SK-N-SH (cell line): ENCODE results near the gene TUBB2B. TPM values are rescaled to one million over a fixed set of nuclear protein-coding genes. Genes with fewer than 3 reads are reported as not detected.
A peak's percentile ranks its signal among the peaks of the same experiment; 100 is the strongest.

Experiments
- CTCF ChIA-PET: fragments of 300-600, 350-600 bp; formaldehyde crosslinking; extraction: SDS; loops from one replicate; lab custom pipeline; 2021; lab: Yijun Ruan, JAX
- POLR2A ChIA-PET: fragments of 350-600 bp; sonication (Branson Sonifier 250); formaldehyde crosslinking; extraction: SDS; loops from one replicate; lab custom pipeline; 2020; ENCODE audit warnings: antibody characterized with exemption, inconsistent platforms; lab: Yijun Ruan, JAX
- DNase-seq: peaks from one replicate; pipeline ENCODE4 v3.0.0; 2012
- H2AFZ ChIP-seq: fragments of 200-600 bp; sonication (generic); 2 replicates; pipeline ENCODE4 v1.8.1; 2016; ENCODE audit warnings: antibody characterized with exemption, mild to moderate bottlenecking, low read depth
- H3F3A ChIP-seq: fragments of 200-600 bp; sonication (generic); replicated peaks from 2 replicates; pipeline ENCODE3; 2016; ENCODE audit warnings: antibody characterized with exemption, mild to moderate bottlenecking; ENCODE audit not compliant: insufficient read depth
- H3K27ac ChIP-seq, 2 experiments: fragments of 200-500 bp in 1 of 2; fragments of 200-600 bp in 1 of 2; sonication (Bioruptor generic) in 1 of 2; sonication (generic), shearing (Covaris generic) in 1 of 2; 2 replicates each; pipeline versions ENCODE4 v1.5.1 to v1.6.1; 2014 to 2016; ENCODE audit warnings: low read depth in 2 of 2, inconsistent platforms in 1 of 2, low read length in 1 of 2, mild to moderate bottlenecking in 1 of 2, mixed read lengths in 1 of 2
- H3K27me3 ChIP-seq: fragments of 200-600 bp; sonication (generic), shearing (Covaris generic); 2 replicates; pipeline ENCODE4 v1.6.1; 2016; ENCODE audit warnings: mixed run types; ENCODE audit not compliant: insufficient read depth
- H3K36me3 ChIP-seq, 2 experiments: fragments of 200-500 bp in 1 of 2; fragments of 200-600 bp in 1 of 2; sonication (Bioruptor generic) in 1 of 2; sonication (generic) in 1 of 2; replicated peaks in 1 of 2; 2 replicates each; pipeline versions ENCODE3 to v1.5.1; 2014 to 2016; ENCODE audit warnings: low read length in 1 of 2, mild to moderate bottlenecking in 1 of 2; ENCODE audit not compliant: insufficient read depth in 2 of 2, control insufficient read depth in 1 of 2
- H3K4me1 ChIP-seq, 2 experiments: fragments of 200-500 bp in 1 of 2; fragments of 200-600 bp in 1 of 2; sonication (Bioruptor generic) in 1 of 2; sonication (generic), shearing (Covaris generic) in 1 of 2; 2 replicates each; pipeline versions ENCODE4 v1.5.1 to v1.6.1; 2014 to 2016; ENCODE audit warnings: low read depth in 1 of 2, low read length in 1 of 2, mixed run types in 1 of 2; ENCODE audit not compliant: insufficient read depth in 2 of 2, control insufficient read depth in 1 of 2
- H3K4me2 ChIP-seq: fragments of 200-600 bp; sonication (generic), shearing (Covaris generic); 2 replicates; pipeline ENCODE4 v1.6.1; 2017; ENCODE audit warnings: mixed run types
- H3K4me3 ChIP-seq, 2 experiments: fragments of 200-500 bp in 1 of 2; fragments of 200-600 bp in 1 of 2; sonication (Bioruptor generic) in 1 of 2; sonication (generic), shearing (Covaris generic) in 1 of 2; 2 replicates each; pipeline versions ENCODE4 v1.5.1 to v1.8.1; 2014 to 2016; ENCODE audit warnings: low read depth in 2 of 2, inconsistent platforms in 1 of 2, low read length in 1 of 2, mild to moderate bottlenecking in 1 of 2, mixed read lengths in 1 of 2, moderate library complexity in 1 of 2
- H3K79me2 ChIP-seq: fragments of 200-600 bp; sonication (generic); 2 replicates; pipeline ENCODE4 v1.8.1; 2017; ENCODE audit warnings: mild to moderate bottlenecking; ENCODE audit not compliant: insufficient read depth
- H3K9ac ChIP-seq: fragments of 200-600 bp; sonication (generic); 2 replicates; pipeline ENCODE4 v1.6.1; 2017; ENCODE audit warnings: mixed run types
- H3K9me2 ChIP-seq: fragments of 200-600 bp; sonication (generic); 2 replicates; pipeline ENCODE4 v1.6.1; 2017; ENCODE audit warnings: mixed run types
- H3K9me3 ChIP-seq: fragments of 200-600 bp; sonication (generic); 2 replicates; pipeline ENCODE4 v1.6.1; 2017; ENCODE audit warnings: mixed run types, mild to moderate bottlenecking, moderate library complexity
- H4K20me1 ChIP-seq: fragments of 200-600 bp; sonication (generic); 2 replicates; pipeline ENCODE4 v1.6.1; 2017; ENCODE audit warnings: mild to moderate bottlenecking, mixed run types; ENCODE audit not compliant: insufficient read depth
- ELF1 ChIP-seq: IDR thresholded peaks from 2 replicates; pipeline ENCODE4 v1.4.0; 2012
- EP300 ChIP-seq, 2 experiments: IDR thresholded peaks; 2 replicates each; pipeline versions ENCODE4 v1.4.0 to v1.6.1; 2012; ENCODE audit warnings: borderline replicate concordance in 1 of 2, low read depth in 1 of 2, low read length in 1 of 2
- GATA2 ChIP-seq: sonication (generic); formaldehyde crosslinking; IDR thresholded peaks from 2 replicates; pipeline ENCODE4 v1.5.0; 2020; ENCODE audit warnings: mild to moderate bottlenecking, missing genetic modification reagents
- NRF1 ChIP-seq: IDR thresholded peaks from 2 replicates; pipeline ENCODE4 v1.6.1; 2012; ENCODE audit warnings: low read depth, mild to moderate bottlenecking, low read length
- POLR2AphosphoS5 ChIP-seq: IDR thresholded peaks from 2 replicates; pipeline ENCODE4 v1.6.1; 2012; ENCODE audit warnings: low read depth, low read length
- RAD21 ChIP-seq: IDR thresholded peaks from 2 replicates; pipeline ENCODE4 v1.6.1; 2012; ENCODE audit warnings: mild to moderate bottlenecking, low read length
- RFX5 ChIP-seq: IDR thresholded peaks from 2 replicates; pipeline ENCODE4 v1.6.1; 2012; ENCODE audit warnings: mild to moderate bottlenecking, improper control_type of control experiment, low read length
- RXRA ChIP-seq: IDR thresholded peaks from 2 replicates; pipeline ENCODE4 v1.4.0; 2012; ENCODE audit warnings: low read depth, mild to moderate bottlenecking, borderline replicate concordance
- SIN3A ChIP-seq: IDR thresholded peaks from 2 replicates; pipeline ENCODE4 v1.6.1; 2012; ENCODE audit warnings: low read depth, mild to moderate bottlenecking, low read length, moderate library complexity, borderline replicate concordance
- SMC3 ChIP-seq: IDR thresholded peaks from 2 replicates; pipeline ENCODE4 v1.6.1; 2012; ENCODE audit warnings: low read depth, low read length, improper control_type of control experiment
- TCF12 ChIP-seq: IDR thresholded peaks from 2 replicates; pipeline ENCODE4 v1.4.0; 2012
- WGBS: methylation state at CpG from one replicate; pipeline ENCODE4 v1.1.6; 2017; ENCODE audit warnings: low lambda C conversion rate; 5-methylcytosine and 5-hydroxymethylcytosine counted together
- polyA plus RNA-seq, 3 experiments: library from polyadenylated mRNA; depleted of rRNA; stranded (reverse); fragments of >200 nt; gene quantifications; 2 replicates each; pipeline ENCODE4 v1.2.3, GENCODE V29; 2012
- TF ChIP-seq, protein P1 (sequence below): IDR thresholded peaks from 2 replicates; pipeline ENCODE4 v1.4.0; 2012; ENCODE audit warnings: low read depth
- TF ChIP-seq, protein P2 (sequence below): IDR thresholded peaks from 2 replicates; pipeline ENCODE4 v1.4.0; 2012; ENCODE audit warnings: low read depth, borderline replicate concordance
- TF ChIP-seq, protein P3 (sequence below): IDR thresholded peaks from 2 replicates; pipeline ENCODE4; 2012

The TUBB2B gene
- polyA plus RNA-seq, 1 of the 3 experiments (the other 2 are of a cell fraction), result 162 TPM

DNA sequence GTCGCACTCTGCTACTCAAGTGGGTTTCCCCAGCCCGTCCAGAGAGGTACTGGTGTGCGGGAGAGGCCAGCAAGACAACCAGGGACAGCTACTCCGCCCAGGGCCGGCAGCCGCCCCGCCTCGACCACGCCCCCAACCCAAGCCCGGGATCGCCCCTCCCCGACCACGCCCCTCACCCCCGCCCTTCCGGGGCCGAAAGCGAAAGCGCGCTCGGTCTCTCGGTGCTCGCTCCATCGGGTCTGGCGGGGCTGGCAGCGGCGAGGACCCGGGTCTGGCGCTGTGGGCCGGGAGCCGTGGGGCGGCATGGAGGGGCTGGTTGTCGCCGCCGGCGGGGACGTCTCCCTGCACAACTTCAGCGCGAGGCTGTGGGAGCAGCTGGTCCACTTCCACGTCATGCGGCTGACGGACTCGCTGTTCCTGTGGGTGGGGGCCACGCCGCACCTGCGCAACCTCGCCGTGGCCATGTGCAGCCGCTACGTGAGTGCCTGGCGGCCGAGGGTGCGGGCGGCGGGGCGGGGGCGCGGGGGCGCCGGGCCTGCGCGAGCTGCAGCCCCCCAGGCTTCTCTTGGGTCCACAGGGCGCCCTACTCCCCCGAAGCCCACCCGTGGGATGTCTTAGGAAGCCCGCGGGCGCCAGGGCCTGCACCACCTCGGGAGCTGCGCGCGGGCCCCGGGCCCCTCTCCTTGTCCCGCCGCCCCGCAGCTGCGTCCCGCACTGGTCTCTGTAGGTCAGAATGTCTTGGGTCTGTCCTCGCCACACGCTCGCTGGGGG lies 31.5 kb upstream of the TUBB2B start, which contains the start of gene PSMG4 (continued):
- TF ChIP-seq SMC3 (no peak), EP300 (IDR thresholded peaks at IDR 0.05; ENCODE audit: borderline replicate concordance in 1 of 2, low read depth in 1 of 2, low read length in 1 of 2) (0 out of 4 replicates have a peak, but pooled peaks of 1 of the 2 experiments have one; percentile 16), SIN3A (peak; percentile 91; the same call in 1 of the 2 replicates), GATA2 (CRISPR knock-in tag) (0 out of 2 replicates have a peak, but pooled peaks have one; percentile 17), TCF12 (peak; percentile 37; the same call in 1 of the 2 replicates)
- TF ChIP-seq, protein P1, sequence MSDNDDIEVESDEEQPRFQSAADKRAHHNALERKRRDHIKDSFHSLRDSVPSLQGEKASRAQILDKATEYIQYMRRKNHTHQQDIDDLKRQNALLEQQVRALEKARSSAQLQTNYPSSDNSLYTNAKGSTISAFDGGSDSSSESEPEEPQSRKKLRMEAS, result peak; percentile 69; the same call in 1 of the 2 replicates
- TF ChIP-seq, protein P2, sequence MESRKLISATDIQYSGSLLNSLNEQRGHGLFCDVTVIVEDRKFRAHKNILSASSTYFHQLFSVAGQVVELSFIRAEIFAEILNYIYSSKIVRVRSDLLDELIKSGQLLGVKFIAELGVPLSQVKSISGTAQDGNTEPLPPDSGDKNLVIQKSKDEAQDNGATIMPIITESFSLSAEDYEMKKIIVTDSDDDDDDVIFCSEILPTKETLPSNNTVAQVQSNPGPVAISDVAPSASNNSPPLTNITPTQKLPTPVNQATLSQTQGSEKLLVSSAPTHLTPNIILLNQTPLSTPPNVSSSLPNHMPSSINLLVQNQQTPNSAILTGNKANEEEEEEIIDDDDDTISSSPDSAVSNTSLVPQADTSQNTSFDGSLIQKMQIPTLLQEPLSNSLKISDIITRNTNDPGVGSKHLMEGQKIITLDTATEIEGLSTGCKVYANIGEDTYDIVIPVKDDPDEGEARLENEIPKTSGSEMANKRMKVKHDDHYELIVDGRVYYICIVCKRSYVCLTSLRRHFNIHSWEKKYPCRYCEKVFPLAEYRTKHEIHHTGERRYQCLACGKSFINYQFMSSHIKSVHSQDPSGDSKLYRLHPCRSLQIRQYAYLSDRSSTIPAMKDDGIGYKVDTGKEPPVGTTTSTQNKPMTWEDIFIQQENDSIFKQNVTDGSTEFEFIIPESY, result no peak

GRCh38 chr6:3258201-3258600 lies 30.7 kb upstream of the TUBB2B start:
- peaks cover 19% of the 10 kb centered on the region for H4K20me1 ChIP-seq
- H3K79me2 ChIP-seq, result peaks cover 41% of the 10 kb centered on the region
- ChIA-PET CTCF (interaction anchor here (1.8 to 7.5 kb wide), 2 partner anchors 9 to 20 kb away, joined by 4 to 48 read pairs; no protein-coding TSS in a partner anchor), POLR2A (interaction anchor here (0.6 to 3.0 kb wide), 3 partner anchors 28 to 763 kb away, joined by 3 to 21 read pairs (median 7); a partner anchor contains a TSS)
- DNase-seq, result no peak
- H2AFZ ChIP-seq, result peak overlapping the region; percentile 73; the same call in 1 of the 2 replicates
- H3K27ac ChIP-seq, result no peak overlapping the region
- H3K9me3 ChIP-seq, result no peaks in the 10 kb centered on the region
- no peaks in the 10 kb centered on the region for H3K9me2 ChIP-seq
- peak overlapping the region; percentile 92; the same call in 1 of the 2 replicates for H3K4me2 ChIP-seq
- WGBS, result 59% methylated on average over 12 of the region's 12 CpGs
- peaks cover 0 to 5% of the 10 kb centered on the region in 2 experiments for H3K36me3 ChIP-seq
- no peak for TF ChIP-seq POLR2AphosphoS5
- no peak for TF ChIP-seq ELF1
- no peak for TF ChIP-seq RXRA
- no peak for TF ChIP-seq NRF1
- TF ChIP-seq RFX5, result no peak
- TF ChIP-seq, protein P3, sequence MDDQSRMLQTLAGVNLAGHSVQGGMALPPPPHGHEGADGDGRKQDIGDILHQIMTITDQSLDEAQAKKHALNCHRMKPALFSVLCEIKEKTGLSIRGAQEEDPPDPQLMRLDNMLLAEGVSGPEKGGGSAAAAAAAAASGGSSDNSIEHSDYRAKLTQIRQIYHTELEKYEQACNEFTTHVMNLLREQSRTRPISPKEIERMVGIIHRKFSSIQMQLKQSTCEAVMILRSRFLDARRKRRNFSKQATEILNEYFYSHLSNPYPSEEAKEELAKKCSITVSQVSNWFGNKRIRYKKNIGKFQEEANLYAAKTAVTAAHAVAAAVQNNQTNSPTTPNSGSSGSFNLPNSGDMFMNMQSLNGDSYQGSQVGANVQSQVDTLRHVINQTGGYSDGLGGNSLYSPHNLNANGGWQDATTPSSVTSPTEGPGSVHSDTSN, result no peak
- TF ChIP-seq RAD21, result no peak
- TF ChIP-seq TCF12, result no peak
- peak overlapping the region; percentile 75 to 88 for H3K4me3 ChIP-seq
- H3K9ac ChIP-seq, result no peak overlapping the region
- H3K27me3 ChIP-seq, result no peaks in the 10 kb centered on the region; the same call in 1 of the 2 replicates
- H3F3A ChIP-seq, result no peaks in the 10 kb centered on the region
- peaks cover 6 to 22% of the 10 kb centered on the region in 2 experiments; a peak in 1 of 4 replicates for H3K4me1 ChIP-seq
